ENCODE measurements around the gene PALLD.
"Not testable (repeated sequence)": the region's sequence is repeated elsewhere in the genome, so short reads cannot be mapped to it uniquely, and the experiment has no call there.

Gene PALLD

GRCh38 chr4:168498251-168498650 is 1.4 kb downstream of the PALLD start:
- no peak for DNase-seq

GRCh38 chr4:168499241-168499640 is 2.4 kb downstream of the PALLD start:
- DNase-seq, result no peak

GRCh38 chr4:168501407-168501806 is 4.6 kb downstream of the PALLD start:
- no peak for DNase-seq

GRCh38 chr4:168502861-168503260 is 6.0 kb downstream of the PALLD start:
- DNase-seq, result no peak

- DNase-seq, result no peak
Observed at GRCh38 chr4:168503652-168504362, 7.0 kb downstream of the PALLD start.

- no peak for DNase-seq
Observed at GRCh38 chr4:168504526-168504925, 7.7 kb downstream of the PALLD start.

GRCh38 chr4:168506014-168506413 is 9.2 kb downstream of the PALLD start:
- no peak for DNase-seq

GRCh38 chr4:168507178-168507815 is 10.4 kb downstream of the PALLD start:
- no peak for DNase-seq

- DNase-seq, result no peak
Observed at GRCh38 chr4:168508683-168509082, 11.8 kb downstream of the PALLD start.

- no peak for DNase-seq
Observed at GRCh38 chr4:168509786-168510185, 12.9 kb downstream of the PALLD start.

GRCh38 chr4:168511780-168512489 is 15.1 kb downstream of the PALLD start:
- DNase-seq, result no peak

- DNase-seq, result not testable (repeated sequence)
Observed at GRCh38 chr4:168513826-168514225, 17.0 kb downstream of the PALLD start.

- DNase-seq, result peak; percentile 15
Observed at GRCh38 chr4:168514249-168514852, 17.5 kb downstream of the PALLD start.

GRCh38 chr4:168515222-168516011 is 18.6 kb downstream of the PALLD start:
- no peak for DNase-seq

GRCh38 chr4:168516841-168517240 is 20.0 kb downstream of the PALLD start:
- DNase-seq, result no peak

- DNase-seq, result no peak
Observed at GRCh38 chr4:168519576-168519975, 22.7 kb downstream of the PALLD start.

- DNase-seq, result no peak
Observed at GRCh38 chr4:168521721-168522120, 24.9 kb downstream of the PALLD start.

GRCh38 chr4:168522356-168522755 is 25.5 kb downstream of the PALLD start:
- no peak for DNase-seq

GRCh38 chr4:168522829-168523489 is 26.1 kb downstream of the PALLD start:
- DNase-seq, result no peak

GRCh38 chr4:168524006-168524405 is 27.2 kb downstream of the PALLD start:
- no peak for DNase-seq

GRCh38 chr4:168524897-168525296 is 28.0 kb downstream of the PALLD start:
- no peak for DNase-seq

GRCh38 chr4:168527560-168527959 is 30.7 kb downstream of the PALLD start:
- no peak for DNase-seq
